Trophoblast cell (in vitro differentiated cells and primary cell): ENCODE results near the gene MSANTD2.
A peak's percentile ranks its signal among the peaks of the same experiment; 100 is the strongest.

ENCODE experiments used
- DNase-seq, 2 donors: peaks; one replicate each; pipeline ENCODE4 v3.0.0-alpha.2; 2016
- H2AFZ ChIP-seq: 2 replicates; pipeline ENCODE4 v1.6.1; 2013; ENCODE audit warnings: low read length, moderate library complexity, mild to moderate bottlenecking; ENCODE audit not compliant: insufficient read depth, poor library complexity
- H2AK5ac ChIP-seq: 2 replicates; pipeline ENCODE4 v1.6.1; 2013; ENCODE audit warnings: mild to moderate bottlenecking, low read length
- H2BK120ac ChIP-seq: 2 replicates; pipeline ENCODE4 v1.6.1; 2013; ENCODE audit warnings: low read length, mild to moderate bottlenecking, moderate library complexity; ENCODE audit not compliant: insufficient read depth, poor library complexity
- H2BK12ac ChIP-seq: 2 replicates; pipeline ENCODE4 v1.6.1; 2013; ENCODE audit warnings: mild to moderate bottlenecking, low read length, moderate library complexity
- H2BK5ac ChIP-seq: 2 replicates; pipeline ENCODE4 v1.6.1; 2013; ENCODE audit warnings: low read length, low read depth, moderate library complexity, mild to moderate bottlenecking; ENCODE audit not compliant: poor library complexity
- H3K14ac ChIP-seq: 2 replicates; pipeline ENCODE4 v1.6.1; 2013; ENCODE audit warnings: mild to moderate bottlenecking, low read length
- H3K18ac ChIP-seq: 2 replicates; pipeline ENCODE4 v1.6.1; 2013; ENCODE audit warnings: mild to moderate bottlenecking, low read length
- H3K23ac ChIP-seq: 2 replicates; pipeline ENCODE4 v1.6.1; 2013; ENCODE audit warnings: low read length
- H3K27ac ChIP-seq: 2 replicates; pipeline ENCODE4 v1.5.1; 2013; ENCODE audit warnings: low read depth, mild to moderate bottlenecking, inconsistent platforms, low read length, moderate library complexity
- H3K27me3 ChIP-seq: 2 replicates; pipeline ENCODE4 v1.6.1; 2013; ENCODE audit warnings: inconsistent platforms, mild to moderate bottlenecking, low read length, moderate library complexity; ENCODE audit not compliant: insufficient read depth
- H3K36me3 ChIP-seq, 2 experiments: 1 replicate in 1 of 2; 2 replicates in 1 of 2; pipeline ENCODE4 v1.6.1; 2013; ENCODE audit warnings: low read length in 2 of 2, mild to moderate bottlenecking in 2 of 2, moderate library complexity in 1 of 2; ENCODE audit not compliant: insufficient read depth in 2 of 2, control insufficient read depth in 1 of 2
- H3K4ac ChIP-seq: 2 replicates; pipeline ENCODE4 v1.6.1; 2013; ENCODE audit warnings: low read depth, mild to moderate bottlenecking, low read length, moderate library complexity
- H3K4me1 ChIP-seq, 2 experiments: 1 replicate in 1 of 2; 2 replicates in 1 of 2; pipeline ENCODE4 v1.6.1; 2013; ENCODE audit warnings: low read length in 2 of 2, mild to moderate bottlenecking in 2 of 2, moderate library complexity in 1 of 2; ENCODE audit not compliant: insufficient read depth in 2 of 2, control insufficient read depth in 1 of 2
- H3K4me2 ChIP-seq: 2 replicates; pipeline ENCODE4 v1.6.1; 2013; ENCODE audit warnings: inconsistent platforms, mild to moderate bottlenecking, low read length, moderate library complexity
- H3K4me3 ChIP-seq: 2 replicates; pipeline ENCODE4 v1.5.1; 2013; ENCODE audit warnings: mild to moderate bottlenecking, low read depth, low read length, inconsistent platforms
- H3K79me1 ChIP-seq: one replicate; pipeline ENCODE4 v1.6.1; 2013; ENCODE audit warnings: low read length
- H3K79me2 ChIP-seq: 2 replicates; pipeline ENCODE4 v1.6.1; 2013; ENCODE audit warnings: low read length, mild to moderate bottlenecking; ENCODE audit not compliant: control insufficient read depth, insufficient read depth, poor library complexity
- H3K9ac ChIP-seq: 2 replicates; pipeline ENCODE4 v1.6.1; 2013; ENCODE audit warnings: mild to moderate bottlenecking, low read length
- H3K9me3 ChIP-seq: 2 replicates; pipeline ENCODE4 v1.6.1; 2013; ENCODE audit warnings: low read depth, mild to moderate bottlenecking, control low read depth, inconsistent platforms, low read length; ENCODE audit not compliant: insufficient read depth
- H4K12ac ChIP-seq: 2 replicates; pipeline ENCODE4 v1.6.1; 2013; ENCODE audit warnings: low read depth, mild to moderate bottlenecking, low read length, moderate library complexity
- H4K8ac ChIP-seq: 2 replicates; pipeline ENCODE4 v1.6.1; 2013; ENCODE audit warnings: low read depth, mild to moderate bottlenecking, low read length, moderate library complexity
- H4K91ac ChIP-seq: one replicate; pipeline ENCODE4 v1.6.1; 2013; ENCODE audit warnings: low read depth, mild to moderate bottlenecking, low read length, moderate library complexity
- WGBS: extraction: QIAGEN DNeasy Blood & Tissue Kit; methylation state at CpG from one replicate; pipeline ENCODE4 v1.1.7; 2013; ENCODE audit warnings: missing lambda C conversion rate; ENCODE audit not compliant: insufficient read length, insufficient coverage; ENCODE audit errors: extremely low coverage; 5-methylcytosine and 5-hydroxymethylcytosine counted together

The MSANTD2 gene

DNA sequence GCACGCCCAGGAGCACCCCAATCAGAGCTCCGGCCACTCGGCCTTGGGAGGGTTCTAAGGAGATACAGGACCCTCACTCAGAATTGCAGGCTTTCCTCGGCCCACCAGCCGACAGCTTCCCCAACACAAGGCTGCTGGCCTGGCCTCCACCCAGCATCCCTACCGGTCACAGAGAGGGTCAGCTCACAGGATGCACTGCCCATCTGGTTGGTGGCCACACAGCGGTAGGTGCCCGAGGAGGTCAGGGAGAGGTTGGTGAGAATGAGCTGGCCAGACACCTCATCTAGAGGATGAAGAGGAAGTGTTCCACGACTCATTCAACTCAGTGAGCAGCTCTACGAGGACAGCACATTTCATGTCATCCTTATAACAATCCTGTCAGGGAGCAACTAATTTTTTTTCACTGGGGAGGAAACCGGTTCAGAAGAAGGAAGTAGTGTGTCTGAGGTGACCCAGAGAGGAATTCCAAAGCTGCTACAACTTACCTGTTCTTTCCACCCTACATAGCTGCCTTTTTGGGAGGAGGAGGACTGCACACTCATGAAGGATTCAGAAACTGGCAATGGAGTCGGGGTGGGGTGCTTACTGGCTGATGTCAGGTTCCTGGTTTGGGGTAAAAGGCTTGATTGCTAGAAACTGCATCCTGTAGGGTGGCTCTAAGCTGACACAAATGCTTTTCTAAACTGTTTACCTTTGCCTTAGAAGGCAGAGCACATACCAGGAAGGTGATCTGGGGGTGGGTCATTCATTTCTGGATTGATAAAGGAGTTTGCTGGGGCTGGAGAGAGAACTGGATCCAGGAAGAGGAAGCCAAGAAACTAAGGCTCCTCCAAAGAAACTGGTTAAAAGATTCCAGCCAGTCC is 51.5 kb downstream of the MSANTD2 start:
- Histone ChIP-seq H4K12ac (no peak overlapping the region), H3K79me1 (no peaks in the 10 kb centered on the region), H4K8ac (no peak overlapping the region), H2BK120ac (no peak overlapping the region), H3K23ac (no peak overlapping the region), H3K4me3 (no peak overlapping the region), H3K4ac (no peak overlapping the region), H3K27me3 (peaks cover 75% of the 10 kb centered on the region), H3K9me3 (peaks cover 6% of the 10 kb centered on the region), H3K14ac (no peak overlapping the region), H3K9ac (no peak overlapping the region), H3K27ac (no peak overlapping the region), H2BK5ac (no peak overlapping the region), H3K4me1 (peaks cover 6 to 12% of the 10 kb centered on the region in 2 experiments), H2AK5ac (no peak overlapping the region), H4K91ac (no peak overlapping the region), H3K18ac (no peak overlapping the region), H2BK12ac (no peak overlapping the region), H3K4me2 (no peak overlapping the region), H3K36me3 (no peaks in the 10 kb centered on the region), H2AFZ (no peak overlapping the region), H3K79me2 (no peaks in the 10 kb centered on the region)
- no CpG with 5 or more reads among the region's 12 CpGs for WGBS
- no peak for DNase-seq

- H2AFZ ChIP-seq, result no peak overlapping the region
- no peak overlapping the region for H3K9ac ChIP-seq
- H4K12ac ChIP-seq, result no peak overlapping the region
- no peak overlapping the region for H3K23ac ChIP-seq
- no peak overlapping the region for H3K18ac ChIP-seq
- H3K27ac ChIP-seq, result no peak overlapping the region
- H3K36me3 ChIP-seq, result no peaks in the 10 kb centered on the region
- no peaks in the 10 kb centered on the region for H3K79me1 ChIP-seq
- no peak overlapping the region for H2BK12ac ChIP-seq
- H3K79me2 ChIP-seq, result no peaks in the 10 kb centered on the region
- WGBS, result no CpG with 5 or more reads among the region's 7 CpGs
- H2BK120ac ChIP-seq, result no peak overlapping the region
- no peak overlapping the region for H3K14ac ChIP-seq
- H4K91ac ChIP-seq, result no peak overlapping the region
- H3K4me3 ChIP-seq, result no peak overlapping the region
- H3K4me2 ChIP-seq, result no peak overlapping the region
- no peak overlapping the region for H3K4ac ChIP-seq
- H2AK5ac ChIP-seq, result no peak overlapping the region
- H3K4me1 ChIP-seq, result peaks cover 6 to 12% of the 10 kb centered on the region in 2 experiments
- H2BK5ac ChIP-seq, result no peak overlapping the region
- H3K9me3 ChIP-seq, result peaks cover 2% of the 10 kb centered on the region
- no peak overlapping the region for H4K8ac ChIP-seq
- DNase-seq, result no peak
- H3K27me3 ChIP-seq, result peaks cover 79% of the 10 kb centered on the region
These were observed 52.1 kb downstream of the MSANTD2 start for GRCh38 chr11:124748100-124748418.

DNA sequence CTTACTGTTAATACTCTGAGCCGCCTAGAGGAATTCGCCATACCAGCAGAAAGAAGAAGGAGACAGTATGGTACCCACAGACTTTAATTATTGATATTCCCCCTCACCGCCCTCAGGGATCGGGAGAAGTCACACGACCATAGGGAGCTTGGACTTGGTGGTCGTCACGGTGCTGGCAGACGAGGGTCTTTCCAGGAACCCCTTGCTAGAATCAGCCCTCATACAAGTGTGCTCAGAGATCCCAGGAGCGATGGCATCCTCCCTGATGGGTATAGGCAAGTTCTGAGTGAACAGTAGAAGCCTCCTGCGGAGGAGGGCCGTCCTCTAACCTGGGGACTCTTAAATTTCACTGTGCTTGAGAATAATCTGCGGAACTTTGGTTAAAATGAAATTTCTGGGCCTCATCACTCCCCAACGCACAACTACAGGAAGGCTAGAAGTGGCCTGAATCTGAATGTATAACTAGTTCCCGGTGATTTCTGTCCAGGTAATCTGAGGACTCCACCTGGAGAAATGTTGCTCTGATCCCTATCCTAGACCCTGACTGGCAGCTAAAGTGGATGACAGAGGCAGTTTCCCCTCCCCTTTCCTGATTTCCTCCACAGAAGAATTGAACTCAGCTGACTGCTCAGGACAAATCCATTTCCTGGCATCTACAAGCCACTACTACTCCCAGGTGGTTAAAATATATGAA is 52.7 kb downstream of the MSANTD2 start:
- Histone ChIP-seq H3K14ac (no peak overlapping the region), H3K27ac (no peak overlapping the region), H4K12ac (no peak overlapping the region), H3K4ac (no peak overlapping the region), H3K79me1 (no peaks in the 10 kb centered on the region), H4K8ac (no peak overlapping the region), H3K9ac (no peak overlapping the region), H3K27me3 (peaks cover 80% of the 10 kb centered on the region), H3K4me1 (peaks cover 6 to 12% of the 10 kb centered on the region in 2 experiments), H2BK120ac (no peak overlapping the region), H3K9me3 (peaks cover 2% of the 10 kb centered on the region), H3K18ac (no peak overlapping the region), H3K4me3 (no peak overlapping the region), H3K4me2 (peak overlapping the region; percentile 38), H4K91ac (no peak overlapping the region), H2AK5ac (no peak overlapping the region), H2BK12ac (no peak overlapping the region), H2AFZ (no peak overlapping the region), H3K79me2 (no peaks in the 10 kb centered on the region), H2BK5ac (no peak overlapping the region), H3K36me3 (no peaks in the 10 kb centered on the region), H3K23ac (no peak overlapping the region)
- no CpG with 5 or more reads among the region's 14 CpGs for WGBS
- no peak for DNase-seq

- H3K79me2 ChIP-seq, result no peaks in the 10 kb centered on the region
- H2BK12ac ChIP-seq, result no peak overlapping the region
- H3K9me3 ChIP-seq, result peaks cover 5% of the 10 kb centered on the region
- no peaks in the 10 kb centered on the region for H3K36me3 ChIP-seq
- no peak overlapping the region for H4K8ac ChIP-seq
- no peak overlapping the region for H3K23ac ChIP-seq
- no peak overlapping the region for H2BK5ac ChIP-seq
- H4K91ac ChIP-seq, result no peak overlapping the region
- peak overlapping the region; percentile 63 for H3K4me2 ChIP-seq
- H3K79me1 ChIP-seq, result no peaks in the 10 kb centered on the region
- WGBS, result no CpG with 5 or more reads among the region's 37 CpGs
- H2BK120ac ChIP-seq, result no peak overlapping the region
- peak overlapping the region; percentile 2 for H2AFZ ChIP-seq
- H4K12ac ChIP-seq, result no peak overlapping the region
- DNase-seq, result peak; percentile 89 to 93
- H3K27ac ChIP-seq, result no peak overlapping the region
- no peak overlapping the region for H3K18ac ChIP-seq
- peak overlapping the region; percentile 51 for H3K4me3 ChIP-seq
- H3K4me1 ChIP-seq, result peaks cover 6 to 12% of the 10 kb centered on the region in 2 experiments
- H3K4ac ChIP-seq, result no peak overlapping the region
- H3K14ac ChIP-seq, result no peak overlapping the region
- H3K27me3 ChIP-seq, result peaks cover 78% of the 10 kb centered on the region
- no peak overlapping the region for H3K9ac ChIP-seq
- no peak overlapping the region for H2AK5ac ChIP-seq
These were observed 53.5 kb downstream of the MSANTD2 start for GRCh38 chr11:124746621-124747243.
